AG04450 (cell line): ENCODE results near the gene STK38. TPM values are rescaled to one million over a fixed set of nuclear protein-coding genes. Genes with fewer than 3 reads are reported as not detected.

Experiments
- CTCF ChIA-PET: fragments of 300-600, 350-600 bp; formaldehyde crosslinking; extraction: SDS; loops from one replicate; lab custom pipeline; 2022; ENCODE audit warnings: antibody characterized with exemption, inconsistent platforms; lab: Charles Lee
- POLR2A ChIA-PET: fragments of 350-600 bp; formaldehyde crosslinking; extraction: SDS; loops from one replicate; lab custom pipeline; 2021; ENCODE audit warnings: antibody characterized with exemption, inconsistent platforms; lab: Yijun Ruan, JAX
- DNase-seq: peaks from one replicate; pipeline ENCODE4 v3.0.0-alpha.2; 2011; ENCODE audit warnings: low read depth, low spot score
- H3K27ac ChIP-seq: one replicate; pipeline ENCODE4 v1.5.1; 2012; ENCODE audit warnings: low read depth, low read length, control low read depth
- H3K27me3 ChIP-seq: one replicate; pipeline ENCODE4 v1.6.0; 2012; ENCODE audit warnings: low read length; ENCODE audit not compliant: control insufficient read depth, insufficient read depth
- H3K4me3 ChIP-seq: 2 replicates; pipeline ENCODE4 v1.5.1; 2011; ENCODE audit warnings: mild to moderate bottlenecking, low read depth, low read length, control low read depth
- H3K9me3 ChIP-seq: 2 replicates; pipeline ENCODE4 v1.5.1; 2012; ENCODE audit warnings: low read length; ENCODE audit not compliant: control insufficient read depth, insufficient read depth
- polyA plus RNA-seq: library from polyadenylated mRNA; depleted of rRNA; stranded (reverse); fragments of >200 nt; gene quantifications from 2 replicates; pipeline ENCODE4 v1.2.3, GENCODE V29; 2011
- TF ChIP-seq, protein P1 (sequence below): IDR thresholded peaks from 2 replicates; pipeline ENCODE4 v1.5.1; 2011; ENCODE audit warnings: low read depth, low read length, control low read depth, inconsistent platforms

The STK38 gene
- polyA plus RNA-seq, 1 experiment: 34.9 TPM

DNA sequence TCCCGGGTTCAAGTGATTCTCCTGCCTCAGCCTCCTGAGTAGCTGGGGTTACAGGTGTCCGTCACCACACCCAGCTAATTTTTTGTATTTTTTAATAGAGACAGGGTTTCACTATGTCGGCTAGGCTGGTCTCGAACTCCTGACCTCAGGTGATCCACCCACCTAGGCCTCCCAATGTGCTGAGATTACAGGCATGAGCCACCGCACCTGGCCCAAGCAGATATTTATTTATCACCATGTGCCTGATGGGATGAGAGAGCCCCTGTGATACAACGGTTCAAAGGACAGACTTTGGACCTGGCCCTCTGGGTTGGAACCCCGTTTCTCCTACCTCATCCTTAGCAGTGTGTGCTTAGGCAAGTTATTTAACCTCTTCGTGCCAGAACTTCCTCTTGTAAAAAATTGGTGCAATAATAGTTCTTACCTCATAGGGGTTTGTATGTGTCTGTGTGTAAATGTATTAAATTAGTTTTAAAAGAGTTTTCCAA lies 19.2 kb upstream of the STK38 start:
- Histone ChIP-seq H3K27me3 (no peaks in the 10 kb centered on the region), H3K27ac (no peak overlapping the region), H3K4me3 (no peak overlapping the region), H3K9me3 (no peaks in the 10 kb centered on the region; the same call in 1 of the 2 replicates)
- TF ChIP-seq, protein P1, sequence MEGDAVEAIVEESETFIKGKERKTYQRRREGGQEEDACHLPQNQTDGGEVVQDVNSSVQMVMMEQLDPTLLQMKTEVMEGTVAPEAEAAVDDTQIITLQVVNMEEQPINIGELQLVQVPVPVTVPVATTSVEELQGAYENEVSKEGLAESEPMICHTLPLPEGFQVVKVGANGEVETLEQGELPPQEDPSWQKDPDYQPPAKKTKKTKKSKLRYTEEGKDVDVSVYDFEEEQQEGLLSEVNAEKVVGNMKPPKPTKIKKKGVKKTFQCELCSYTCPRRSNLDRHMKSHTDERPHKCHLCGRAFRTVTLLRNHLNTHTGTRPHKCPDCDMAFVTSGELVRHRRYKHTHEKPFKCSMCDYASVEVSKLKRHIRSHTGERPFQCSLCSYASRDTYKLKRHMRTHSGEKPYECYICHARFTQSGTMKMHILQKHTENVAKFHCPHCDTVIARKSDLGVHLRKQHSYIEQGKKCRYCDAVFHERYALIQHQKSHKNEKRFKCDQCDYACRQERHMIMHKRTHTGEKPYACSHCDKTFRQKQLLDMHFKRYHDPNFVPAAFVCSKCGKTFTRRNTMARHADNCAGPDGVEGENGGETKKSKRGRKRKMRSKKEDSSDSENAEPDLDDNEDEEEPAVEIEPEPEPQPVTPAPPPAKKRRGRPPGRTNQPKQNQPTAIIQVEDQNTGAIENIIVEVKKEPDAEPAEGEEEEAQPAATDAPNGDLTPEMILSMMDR: no peak
- CTCF ChIA-PET: no interaction called here
- POLR2A ChIA-PET: no interaction called here
- no peak for DNase-seq

DNA sequence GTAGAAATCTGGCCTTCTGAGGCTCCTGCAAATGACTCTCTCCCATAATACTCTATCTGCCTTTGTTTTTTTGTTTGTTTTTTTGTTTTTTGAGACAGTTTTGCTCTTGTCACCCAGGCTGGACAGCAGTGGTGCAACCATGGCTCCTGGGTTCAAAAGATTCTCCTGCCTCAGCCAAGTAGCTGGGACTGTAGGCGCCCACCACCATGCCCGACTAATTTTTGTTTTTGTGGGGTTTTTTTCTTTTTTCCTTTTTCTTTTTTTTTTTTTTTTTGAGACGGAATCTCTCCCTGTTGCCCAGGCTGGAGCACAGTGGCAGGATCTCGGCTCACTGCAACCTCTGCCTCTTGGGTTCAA lies 16.6 kb upstream of the STK38 start:
- no peaks in the 10 kb centered on the region for H3K27me3 ChIP-seq
- no peak for DNase-seq
- H3K9me3 ChIP-seq: no peaks in the 10 kb centered on the region
- H3K27ac ChIP-seq: no peak overlapping the region
- ChIA-PET POLR2A (interaction anchor here (0.6 kb wide), 1 partner anchor 20 kb away, joined by 10 read pairs; no protein-coding TSS in a partner anchor), CTCF (no interaction called here)
- TF ChIP-seq, protein P1: no peak
- H3K4me3 ChIP-seq: no peak overlapping the region

DNA sequence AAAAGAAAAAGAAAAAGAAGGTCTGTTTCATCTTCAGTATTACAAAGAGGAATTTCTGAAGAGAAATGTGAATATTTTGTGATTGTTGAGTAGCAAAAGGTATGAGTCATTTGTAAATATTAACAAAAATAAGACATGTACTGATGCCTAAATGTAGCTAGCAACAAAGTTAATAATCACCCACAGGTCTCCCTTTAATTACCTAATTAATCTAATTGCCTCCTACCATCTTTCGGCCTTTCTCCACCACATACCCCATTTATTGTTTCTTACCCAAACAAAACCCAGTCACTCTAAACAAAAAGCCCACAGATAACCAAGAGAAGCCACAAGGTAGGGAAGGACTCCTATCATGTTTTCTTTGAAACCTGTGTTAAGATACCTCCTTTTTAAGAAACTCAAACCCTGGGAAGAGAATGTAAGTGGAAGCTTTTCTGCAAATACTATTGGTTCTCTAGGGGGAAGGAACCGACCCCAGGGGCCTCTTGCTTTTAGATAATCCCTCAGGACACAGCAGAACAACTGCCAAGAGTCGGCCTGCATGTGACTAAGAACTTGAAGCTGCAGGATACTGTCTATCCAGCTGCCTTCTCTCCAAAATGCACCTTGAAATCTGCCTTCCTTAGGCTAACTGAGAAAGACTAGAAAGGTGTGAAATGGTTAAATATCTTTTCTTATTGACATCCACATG lies 16.1 kb upstream of the STK38 start:
- no peaks in the 10 kb centered on the region for H3K9me3 ChIP-seq
- H3K27ac ChIP-seq: no peak overlapping the region
- POLR2A ChIA-PET: interaction anchor here (0.5 to 0.6 kb wide), 2 partner anchors 20 to 579 kb away, joined by 5 to 10 read pairs; no protein-coding TSS in a partner anchor
- no peak overlapping the region for H3K4me3 ChIP-seq
- DNase-seq: no peak
- CTCF ChIA-PET: interaction anchor here (0.6 kb wide), 1 partner anchor 118 kb away, joined by 3 read pairs; no protein-coding TSS in a partner anchor
- H3K27me3 ChIP-seq: no peaks in the 10 kb centered on the region
- TF ChIP-seq, protein P1: no peak

DNA sequence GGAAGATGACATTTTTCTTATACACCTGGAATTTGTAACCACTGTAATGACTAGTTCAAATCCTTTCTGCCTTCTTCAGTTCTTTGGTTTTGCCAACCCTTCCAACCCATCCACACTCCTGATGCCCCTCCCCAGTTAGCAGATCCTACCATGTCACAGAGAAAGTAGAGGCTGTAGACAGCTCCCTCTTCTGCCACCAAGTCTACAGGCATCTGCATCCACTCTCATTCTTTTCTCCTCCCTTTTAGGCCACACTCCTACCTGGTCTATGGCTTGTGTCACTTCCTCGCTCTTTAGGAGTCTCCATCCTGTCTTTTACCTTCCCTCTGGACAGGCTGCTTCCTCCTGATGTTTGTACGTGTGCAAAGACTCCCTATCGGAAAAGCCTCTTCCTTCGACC lies 13.5 kb upstream of the STK38 start:
- Histone ChIP-seq H3K27ac (no peak overlapping the region), H3K27me3 (peaks cover 3% of the 10 kb centered on the region), H3K9me3 (no peaks in the 10 kb centered on the region), H3K4me3 (no peak overlapping the region)
- DNase-seq: no peak
- TF ChIP-seq, protein P1: no peak
- POLR2A ChIA-PET: no interaction called here
- CTCF ChIA-PET: no interaction called here

DNA sequence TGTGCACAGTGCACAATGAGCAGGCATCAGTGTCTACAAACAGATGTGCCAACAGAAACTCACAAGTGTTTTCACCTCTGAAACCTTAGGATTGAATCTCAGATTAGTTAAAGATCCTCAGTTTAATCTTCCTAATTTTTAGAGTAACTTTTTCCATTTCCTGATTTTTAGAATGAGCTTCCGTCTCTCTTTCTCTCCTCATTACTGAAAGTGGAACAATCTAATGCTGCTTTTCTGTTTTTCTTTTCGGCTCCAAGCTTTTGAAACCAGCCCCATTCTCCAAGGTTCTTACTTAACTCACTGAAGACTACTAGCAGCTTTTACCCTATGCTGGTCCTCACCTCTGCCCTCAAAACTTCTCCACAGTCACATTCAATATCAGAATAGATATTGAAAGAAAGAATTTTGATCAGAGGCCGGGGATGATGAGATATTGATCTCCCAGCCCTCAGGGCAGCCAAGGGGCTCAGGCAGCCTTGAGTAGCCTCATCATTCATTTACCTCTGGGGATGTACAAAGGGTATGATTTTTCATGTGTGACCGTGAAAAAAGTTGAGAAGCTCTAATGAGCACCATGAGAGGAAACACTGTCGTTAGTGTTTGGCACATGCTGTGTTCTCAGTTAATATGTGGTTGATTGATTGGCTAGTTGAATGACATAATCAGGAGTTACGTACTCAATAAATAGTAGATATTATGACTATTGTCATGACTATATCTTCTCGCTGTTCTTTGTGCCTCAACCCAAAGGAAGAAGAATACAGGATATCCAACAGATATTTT lies 11.9 kb upstream of the STK38 start:
- Histone ChIP-seq H3K4me3 (no peak overlapping the region), H3K27me3 (peaks cover 3% of the 10 kb centered on the region), H3K27ac (no peak overlapping the region), H3K9me3 (no peaks in the 10 kb centered on the region)
- POLR2A ChIA-PET: no interaction called here
- CTCF ChIA-PET: no interaction called here
- no peak for DNase-seq
- TF ChIP-seq, protein P1: no peak
